Endodermal cell (in vitro differentiated cells): ENCODE data around the gene DPP10. TPM values are rescaled to one million over a fixed set of nuclear protein-coding genes. Genes with fewer than 3 reads are reported as not detected.
A peak's percentile ranks its signal among the peaks of the same experiment; 100 is the strongest.

Source experiments
- DNase-seq: peaks from one replicate; pipeline ENCODE4 v3.0.0-alpha.2; 2017
- H3K27ac ChIP-seq: 2 replicates; pipeline ENCODE4 v1.5.1; 2013; ENCODE audit warnings: mild to moderate bottlenecking, low read depth, low read length, moderate library complexity
- H3K27me3 ChIP-seq: 2 replicates; pipeline ENCODE4 v1.6.1; 2013; ENCODE audit warnings: mild to moderate bottlenecking, low read length, moderate library complexity; ENCODE audit not compliant: insufficient read depth, control insufficient read depth, poor library complexity, severe bottlenecking
- H3K36me3 ChIP-seq: 2 replicates; pipeline ENCODE4 v1.7.0; 2013; ENCODE audit warnings: mild to moderate bottlenecking, low read length, moderate library complexity; ENCODE audit not compliant: control insufficient read depth, insufficient read depth
- H3K4me1 ChIP-seq: one replicate; pipeline ENCODE4 v1.7.0; 2013; ENCODE audit warnings: low read length; ENCODE audit not compliant: control insufficient read depth, insufficient read depth
- H3K4me3 ChIP-seq: 2 replicates; pipeline ENCODE4 v1.5.1; 2013; ENCODE audit warnings: mild to moderate bottlenecking, low read length, moderate library complexity
- H3K9ac ChIP-seq: 2 replicates; pipeline ENCODE4 v1.6.1; 2013; ENCODE audit warnings: mild to moderate bottlenecking, low read length, moderate library complexity; ENCODE audit not compliant: poor library complexity, severe bottlenecking; ENCODE audit errors: extremely low read depth
- H3K9me3 ChIP-seq: 2 replicates; pipeline ENCODE4 v1.6.1; 2013; ENCODE audit warnings: mild to moderate bottlenecking, low read length, moderate library complexity; ENCODE audit not compliant: control insufficient read depth
- H3K27ac Mint-ChIP-seq: 2 replicates; pipeline ENCODE4 v1.8.0; 2020; ENCODE audit warnings: mixed read lengths
- H3K27me3 Mint-ChIP-seq: 2 replicates; pipeline ENCODE4 v1.8.0; 2021; ENCODE audit warnings: mild to moderate bottlenecking, mixed read lengths; ENCODE audit not compliant: insufficient read depth
- H3K36me3 Mint-ChIP-seq: 2 replicates; pipeline ENCODE4 v1.8.0; 2020; ENCODE audit warnings: low read depth, mixed read lengths
- H3K4me1 Mint-ChIP-seq: 2 replicates; pipeline ENCODE4 v1.8.0; 2020; ENCODE audit warnings: mixed read lengths
- H3K4me3 Mint-ChIP-seq: 2 replicates; pipeline ENCODE4 v1.8.0; 2020; ENCODE audit warnings: mild to moderate bottlenecking, moderate library complexity, mixed read lengths
- H3K9me3 Mint-ChIP-seq: 2 replicates; pipeline ENCODE4 v1.8.0; 2020; ENCODE audit warnings: mild to moderate bottlenecking, mixed read lengths
- WGBS, 2 experiments: methylation state at CpG; one replicate each; pipeline versions ENCODE4 v1.1.5 to v1.1.7; 2013; ENCODE audit warnings: missing lambda C conversion rate in 2 of 2, mixed read lengths in 1 of 2; ENCODE audit not compliant: insufficient coverage in 1 of 2, insufficient read length in 1 of 2; 5-methylcytosine and 5-hydroxymethylcytosine counted together
- total RNA-seq, 2 donors: library from RNA; stranded (reverse); fragmentation: NEBNext Ultra II Directional in 1 of 2; extraction: Animal tissue kit (Norgen Biotek cat#: 25700) in 1 of 2; gene quantifications; 2 replicates in 1 of 2; 3 replicates in 1 of 2; pipeline ENCODE4 v1.2.1, GENCODE V29; 2021
- TF ChIP-seq, protein P1 (sequence below): fragments of 200-600 bp; sonication (generic); conservative IDR thresholded peaks from 2 replicates; pipeline ENCODE4 v1.5.0; 2021; ENCODE audit warnings: antibody characterized with exemption, mild to moderate bottlenecking

Gene DPP10
- total RNA-seq, 2 donors from 2014 or later = 8.2 to 19.2 TPM

DNA sequence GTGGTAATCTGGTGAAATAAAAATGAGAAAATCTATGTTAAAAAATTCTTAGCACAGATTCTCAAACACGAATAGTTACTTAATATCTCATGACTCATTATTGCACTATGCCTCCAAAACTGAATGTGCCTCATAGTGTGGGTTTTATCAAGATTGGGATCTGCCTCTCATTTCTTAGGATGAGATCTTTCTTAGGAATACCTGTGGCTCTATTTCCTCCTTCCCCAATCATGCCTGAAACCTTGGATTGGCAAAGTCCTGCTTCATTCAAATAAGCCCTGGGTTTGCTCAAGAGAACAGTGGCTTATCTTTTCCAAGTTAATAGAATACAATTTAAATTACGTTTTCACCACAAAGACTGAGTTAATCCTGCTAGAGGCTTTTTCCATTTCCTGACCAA, 100.3 kb downstream of the DPP10 start:
- H3K27me3 ChIP-seq = no peaks in the 10 kb centered on the region
- no peak overlapping the region for H3K4me3 ChIP-seq
- no peak for DNase-seq
- H3K9me3 Mint-ChIP-seq = no peaks in the 10 kb centered on the region
- H3K27ac Mint-ChIP-seq = no peak overlapping the region
- H3K9ac ChIP-seq = no peak overlapping the region
- H3K36me3 Mint-ChIP-seq = no peaks in the 10 kb centered on the region
- TF ChIP-seq, protein P1, sequence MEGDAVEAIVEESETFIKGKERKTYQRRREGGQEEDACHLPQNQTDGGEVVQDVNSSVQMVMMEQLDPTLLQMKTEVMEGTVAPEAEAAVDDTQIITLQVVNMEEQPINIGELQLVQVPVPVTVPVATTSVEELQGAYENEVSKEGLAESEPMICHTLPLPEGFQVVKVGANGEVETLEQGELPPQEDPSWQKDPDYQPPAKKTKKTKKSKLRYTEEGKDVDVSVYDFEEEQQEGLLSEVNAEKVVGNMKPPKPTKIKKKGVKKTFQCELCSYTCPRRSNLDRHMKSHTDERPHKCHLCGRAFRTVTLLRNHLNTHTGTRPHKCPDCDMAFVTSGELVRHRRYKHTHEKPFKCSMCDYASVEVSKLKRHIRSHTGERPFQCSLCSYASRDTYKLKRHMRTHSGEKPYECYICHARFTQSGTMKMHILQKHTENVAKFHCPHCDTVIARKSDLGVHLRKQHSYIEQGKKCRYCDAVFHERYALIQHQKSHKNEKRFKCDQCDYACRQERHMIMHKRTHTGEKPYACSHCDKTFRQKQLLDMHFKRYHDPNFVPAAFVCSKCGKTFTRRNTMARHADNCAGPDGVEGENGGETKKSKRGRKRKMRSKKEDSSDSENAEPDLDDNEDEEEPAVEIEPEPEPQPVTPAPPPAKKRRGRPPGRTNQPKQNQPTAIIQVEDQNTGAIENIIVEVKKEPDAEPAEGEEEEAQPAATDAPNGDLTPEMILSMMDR = no peak
- no peaks in the 10 kb centered on the region for H3K36me3 ChIP-seq
- no peaks in the 10 kb centered on the region for H3K9me3 ChIP-seq
- no peaks in the 10 kb centered on the region for H3K27me3 Mint-ChIP-seq
- no peak overlapping the region for H3K27ac ChIP-seq
- H3K4me3 Mint-ChIP-seq = no peak overlapping the region
- H3K4me1 Mint-ChIP-seq = peaks cover 17% of the 10 kb centered on the region
- H3K4me1 ChIP-seq = peaks cover 5% of the 10 kb centered on the region
- 90% methylated on average over 2 of the region's 2 CpGs; no CpG with 5 or more reads in 1 of the 2 experiments for WGBS, 2 experiments

DNA sequence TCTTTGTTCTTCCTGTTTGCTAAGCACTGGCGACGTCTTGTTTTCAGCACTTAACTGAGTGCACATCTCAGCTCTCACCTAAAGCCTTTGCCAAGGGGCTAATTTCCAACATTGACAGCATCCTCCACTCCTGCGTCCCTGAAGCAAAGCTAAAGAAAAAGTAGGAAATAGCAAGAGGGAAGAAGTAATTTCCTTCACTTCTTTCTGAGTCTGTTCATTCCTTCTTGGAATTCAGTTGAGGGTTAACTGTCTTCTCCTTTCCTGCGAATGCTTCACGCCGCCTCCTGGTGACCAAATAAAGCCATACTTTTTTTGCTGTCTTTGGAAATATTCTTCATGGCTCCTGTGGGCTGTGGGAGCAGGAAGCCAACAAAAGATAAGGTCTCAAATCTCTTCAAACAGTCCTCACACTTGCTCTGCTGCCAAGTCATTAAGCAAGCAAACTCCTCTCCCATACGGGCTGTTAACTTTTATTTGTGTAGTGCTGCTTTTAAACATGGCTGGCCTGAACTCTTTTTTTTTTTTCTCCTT, 100.9 kb downstream of the DPP10 start:
- Histone ChIP-seq H3K9me3 (no peaks in the 10 kb centered on the region), H3K36me3 (no peaks in the 10 kb centered on the region), H3K27ac (no peak overlapping the region), H3K27me3 (no peaks in the 10 kb centered on the region), H3K4me3 (no peak overlapping the region), H3K4me1 (peaks cover 5% of the 10 kb centered on the region), H3K9ac (no peak overlapping the region)
- Mint-ChIP-seq H3K9me3 (no peaks in the 10 kb centered on the region), H3K27ac (peak overlapping the region; percentile 6), H3K4me1 (peaks cover 17% of the 10 kb centered on the region), H3K27me3 (no peaks in the 10 kb centered on the region), H3K4me3 (no peak overlapping the region), H3K36me3 (no peaks in the 10 kb centered on the region)
- TF ChIP-seq, protein P1 = peak; percentile 69
- 65 to 94% methylated on average over 3 to 7 of the region's 7 CpGs for WGBS, 2 experiments
- peak; percentile 68 for DNase-seq

DNA sequence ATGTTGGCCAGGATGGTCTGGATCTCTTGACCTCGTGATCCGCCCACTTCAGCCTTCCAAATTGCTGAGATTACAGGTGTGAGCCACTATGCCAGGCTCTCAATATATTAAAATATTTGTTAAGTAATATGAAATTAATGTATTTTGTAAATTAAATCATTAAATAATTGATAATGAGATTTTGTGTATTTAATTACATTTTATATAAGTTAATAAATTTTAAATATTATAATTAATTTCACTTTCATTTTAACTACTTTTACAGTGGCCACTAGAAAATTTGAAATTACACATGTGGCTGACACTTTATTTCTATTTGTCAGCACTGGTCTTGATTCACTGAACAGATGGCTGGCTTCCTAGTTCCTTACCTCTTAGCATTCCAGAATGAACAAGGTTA, 102.6 kb downstream of the DPP10 start:
- Mint-ChIP-seq H3K27me3 (no peaks in the 10 kb centered on the region), H3K36me3 (no peaks in the 10 kb centered on the region), H3K9me3 (no peaks in the 10 kb centered on the region), H3K4me3 (no peak overlapping the region), H3K27ac (no peak overlapping the region), H3K4me1 (peaks cover 17% of the 10 kb centered on the region)
- no peak overlapping the region for H3K4me3 ChIP-seq
- no peaks in the 10 kb centered on the region for H3K9me3 ChIP-seq
- H3K4me1 ChIP-seq = peaks cover 5% of the 10 kb centered on the region
- TF ChIP-seq, protein P1 = no peak
- WGBS, 2 experiments = 90 to 94% methylated on average over 2 of the region's 2 CpGs
- H3K27me3 ChIP-seq = no peaks in the 10 kb centered on the region
- no peaks in the 10 kb centered on the region for H3K36me3 ChIP-seq
- no peak overlapping the region for H3K27ac ChIP-seq
- H3K9ac ChIP-seq = no peak overlapping the region
- DNase-seq = no peak
